Measurements from ENCODE around the gene ZNF709. TPM values are rescaled to one million over a fixed set of nuclear protein-coding genes. Genes with fewer than 3 reads are reported as not detected.

ZNF709 gene
- total and polyA plus RNA-seq, 2 of the 13 experiments (the other 11 are each of a cell fraction or from before 2014, with no cell fraction given), result 1.5 to 3.9 TPM

GRCh38 chr19:12484371-12485051, at the start of gene ZNF709 (continued):
- TF ChIP-seq ARNT2 (CRISPR knock-in tag; IDR thresholded peaks at IDR 0.05; ENCODE audit: low read depth) (peak; percentile 69; the same call in 1 of the 2 replicates), ZNF121 (CRISPR knock-in tag; IDR thresholded peaks at IDR 0.05) (no peak), MAF1 (CRISPR knock-in tag; IDR thresholded peaks at IDR 0.05; ENCODE audit: borderline replicate concordance) (no peak), FOXC1 (CRISPR knock-in tag; IDR thresholded peaks at IDR 0.05; ENCODE audit: borderline replicate concordance) (peak; percentile 87), ZNF761 (CRISPR knock-in tag; conservative IDR thresholded peaks at IDR 0.05) (peak; percentile 91), GLI4 (CRISPR knock-in tag; IDR thresholded peaks at IDR 0.05; ENCODE audit: borderline replicate concordance) (no peak; the same call in 1 of the 2 replicates), ZNF775 (CRISPR knock-in tag; IDR thresholded peaks at IDR 0.05; ENCODE audit: borderline replicate concordance) (no peak), EEA1 (CRISPR knock-in tag; IDR thresholded peaks at IDR 0.05; ENCODE audit: borderline replicate concordance) (peak; percentile 23; the same call in 1 of the 2 replicates), SMAD3 (CRISPR knock-in tag; IDR thresholded peaks at IDR 0.05) (0 out of 2 replicates have a peak, but pooled peaks have one; percentile 46), ZNF710 (CRISPR knock-in tag; IDR thresholded peaks at IDR 0.05; ENCODE audit: borderline replicate concordance) (peak; percentile 36; the same call in 1 of the 2 replicates), ZNF282 (IDR thresholded peaks at IDR 0.05; ENCODE audit: partially characterized antibody) (no peak), SKI (IDR thresholded peaks at IDR 0.05; ENCODE audit: partially characterized antibody) (peak; percentile 10), RBM39 (IDR thresholded peaks at IDR 0.05; ENCODE audit: low read depth, low read length, poor library complexity, severe bottlenecking) (peak; percentile 24), UBTF (CRISPR knock-in tag; IDR thresholded peaks at IDR 0.05) (peak; percentile 92), ELF1 (CRISPR knock-in tag; IDR thresholded peaks at IDR 0.05) (peak; percentile 78)
- TF ChIP-seq, protein P1, sequence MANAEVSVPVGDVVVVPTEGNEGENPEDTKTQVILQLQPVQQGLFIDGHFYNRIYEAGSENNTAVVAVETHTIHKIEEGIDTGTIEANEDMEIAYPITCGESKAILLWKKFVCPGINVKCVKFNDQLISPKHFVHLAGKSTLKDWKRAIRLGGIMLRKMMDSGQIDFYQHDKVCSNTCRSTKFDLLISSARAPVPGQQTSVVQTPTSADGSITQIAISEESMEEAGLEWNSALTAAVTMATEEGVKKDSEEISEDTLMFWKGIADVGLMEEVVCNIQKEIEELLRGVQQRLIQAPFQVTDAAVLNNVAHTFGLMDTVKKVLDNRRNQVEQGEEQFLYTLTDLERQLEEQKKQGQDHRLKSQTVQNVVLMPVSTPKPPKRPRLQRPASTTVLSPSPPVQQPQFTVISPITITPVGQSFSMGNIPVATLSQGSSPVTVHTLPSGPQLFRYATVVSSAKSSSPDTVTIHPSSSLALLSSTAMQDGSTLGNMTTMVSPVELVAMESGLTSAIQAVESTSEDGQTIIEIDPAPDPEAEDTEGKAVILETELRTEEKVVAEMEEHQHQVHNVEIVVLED (CRISPR knock-in tag; IDR thresholded peaks at IDR 0.05; ENCODE audit: borderline replicate concordance), result peak; percentile 90
- TF ChIP-seq, protein P2, sequence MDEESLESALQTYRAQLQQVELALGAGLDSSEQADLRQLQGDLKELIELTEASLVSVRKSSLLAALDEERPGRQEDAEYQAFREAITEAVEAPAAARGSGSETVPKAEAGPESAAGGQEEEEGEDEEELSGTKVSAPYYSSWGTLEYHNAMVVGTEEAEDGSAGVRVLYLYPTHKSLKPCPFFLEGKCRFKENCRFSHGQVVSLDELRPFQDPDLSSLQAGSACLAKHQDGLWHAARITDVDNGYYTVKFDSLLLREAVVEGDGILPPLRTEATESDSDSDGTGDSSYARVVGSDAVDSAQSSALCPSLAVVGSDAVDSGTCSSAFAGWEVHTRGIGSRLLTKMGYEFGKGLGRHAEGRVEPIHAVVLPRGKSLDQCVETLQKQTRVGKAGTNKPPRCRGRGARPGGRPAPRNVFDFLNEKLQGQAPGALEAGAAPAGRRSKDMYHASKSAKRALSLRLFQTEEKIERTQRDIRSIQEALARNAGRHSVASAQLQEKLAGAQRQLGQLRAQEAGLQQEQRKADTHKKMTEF (CRISPR knock-in tag; IDR thresholded peaks at IDR 0.05), result peak; percentile 73
- TF ChIP-seq, protein P3, sequence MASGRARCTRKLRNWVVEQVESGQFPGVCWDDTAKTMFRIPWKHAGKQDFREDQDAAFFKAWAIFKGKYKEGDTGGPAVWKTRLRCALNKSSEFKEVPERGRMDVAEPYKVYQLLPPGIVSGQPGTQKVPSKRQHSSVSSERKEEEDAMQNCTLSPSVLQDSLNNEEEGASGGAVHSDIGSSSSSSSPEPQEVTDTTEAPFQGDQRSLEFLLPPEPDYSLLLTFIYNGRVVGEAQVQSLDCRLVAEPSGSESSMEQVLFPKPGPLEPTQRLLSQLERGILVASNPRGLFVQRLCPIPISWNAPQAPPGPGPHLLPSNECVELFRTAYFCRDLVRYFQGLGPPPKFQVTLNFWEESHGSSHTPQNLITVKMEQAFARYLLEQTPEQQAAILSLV (CRISPR knock-in tag; IDR thresholded peaks at IDR 0.05; ENCODE audit: borderline replicate concordance), result peak; percentile 89
